ENCODE data around the gene CSTA. TPM values are rescaled to one million over a fixed set of nuclear protein-coding genes. Genes with fewer than 3 reads are reported as not detected.

CSTA gene
- total RNA-seq, 1 donor = 2.5 TPM

DNA sequence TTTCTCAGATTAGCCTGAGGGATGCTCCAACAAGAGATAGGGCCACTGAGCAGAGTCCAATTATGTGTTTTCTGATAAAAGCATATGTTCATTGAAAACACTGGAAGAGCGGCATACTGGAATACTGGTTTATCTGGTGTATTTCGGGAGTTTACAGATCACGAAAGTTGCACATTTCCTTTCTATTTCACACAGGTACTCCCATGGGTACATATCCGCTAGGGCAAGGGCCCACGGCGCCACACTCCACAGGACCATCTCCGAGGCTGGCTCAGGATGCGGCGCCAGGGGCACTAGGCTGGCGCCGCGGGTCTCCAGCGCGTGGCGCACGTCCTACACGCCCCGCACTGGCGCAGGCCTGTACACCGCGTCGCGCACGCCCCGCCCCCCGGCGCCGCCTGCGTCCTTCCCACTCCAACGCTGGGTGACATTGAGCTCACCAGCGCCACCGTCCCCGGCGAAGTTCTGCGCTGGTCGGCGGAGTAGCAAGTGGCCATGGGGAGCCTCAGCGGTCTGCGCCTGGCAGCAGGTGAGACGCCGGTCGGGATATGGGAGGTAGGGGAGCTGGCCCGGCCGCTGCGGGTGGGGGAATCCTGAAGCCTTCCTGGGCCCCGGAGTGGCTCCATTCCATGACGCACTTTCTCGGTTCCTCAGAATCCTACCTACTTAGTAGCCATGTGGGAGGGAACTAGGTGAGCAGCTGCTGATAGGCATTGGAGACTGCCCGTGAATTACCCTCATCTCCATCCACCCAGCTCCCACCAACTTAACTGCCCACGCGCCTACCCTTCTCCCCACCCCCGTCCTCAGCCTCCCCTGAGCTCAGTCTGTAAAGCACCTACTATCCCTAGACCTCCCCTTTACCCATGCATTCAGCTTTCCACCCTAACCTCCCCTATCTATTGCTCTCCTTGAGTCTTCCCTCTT is 59.0 kb downstream of the CSTA start, which contains the start of gene FAM162A:
FAM162A (plus strand) TSS at position 412 of the 927 bp plus-strand sequence; CDS start at position 496, 84 bp downstream.
- TF ChIP-seq, protein P1, sequence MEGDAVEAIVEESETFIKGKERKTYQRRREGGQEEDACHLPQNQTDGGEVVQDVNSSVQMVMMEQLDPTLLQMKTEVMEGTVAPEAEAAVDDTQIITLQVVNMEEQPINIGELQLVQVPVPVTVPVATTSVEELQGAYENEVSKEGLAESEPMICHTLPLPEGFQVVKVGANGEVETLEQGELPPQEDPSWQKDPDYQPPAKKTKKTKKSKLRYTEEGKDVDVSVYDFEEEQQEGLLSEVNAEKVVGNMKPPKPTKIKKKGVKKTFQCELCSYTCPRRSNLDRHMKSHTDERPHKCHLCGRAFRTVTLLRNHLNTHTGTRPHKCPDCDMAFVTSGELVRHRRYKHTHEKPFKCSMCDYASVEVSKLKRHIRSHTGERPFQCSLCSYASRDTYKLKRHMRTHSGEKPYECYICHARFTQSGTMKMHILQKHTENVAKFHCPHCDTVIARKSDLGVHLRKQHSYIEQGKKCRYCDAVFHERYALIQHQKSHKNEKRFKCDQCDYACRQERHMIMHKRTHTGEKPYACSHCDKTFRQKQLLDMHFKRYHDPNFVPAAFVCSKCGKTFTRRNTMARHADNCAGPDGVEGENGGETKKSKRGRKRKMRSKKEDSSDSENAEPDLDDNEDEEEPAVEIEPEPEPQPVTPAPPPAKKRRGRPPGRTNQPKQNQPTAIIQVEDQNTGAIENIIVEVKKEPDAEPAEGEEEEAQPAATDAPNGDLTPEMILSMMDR (IDR thresholded peaks at IDR 0.05; ENCODE audit: insufficient read depth, low read length) = peak; percentile 40
- peak; percentile 67 for DNase-seq (ENCODE audit: low read depth)
- H3K4me3 ChIP-seq (ENCODE audit: low read depth, low read length) = peak within 1 kb of the TSS; percentile 97

DNA sequence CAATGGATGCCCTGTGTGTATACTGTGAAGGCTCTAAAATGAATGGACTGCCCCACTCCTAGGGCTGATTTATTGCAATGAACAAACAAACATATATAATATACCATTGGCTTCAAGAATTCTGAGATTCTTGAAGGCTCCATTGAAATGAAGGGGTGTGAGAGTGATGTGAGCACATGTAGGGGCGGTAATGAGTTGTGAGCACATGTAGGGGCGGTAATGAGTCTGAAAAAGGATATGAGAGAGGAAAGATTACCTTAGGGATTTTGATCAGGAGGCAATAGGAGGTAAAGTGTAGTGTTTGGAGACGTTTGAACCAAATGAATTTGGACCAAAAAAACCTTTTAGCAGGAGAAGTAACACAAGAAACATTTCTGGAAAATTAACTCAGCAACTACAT is 62.7 kb downstream of the CSTA start:
- no peak overlapping the region for H3K4me3 ChIP-seq (ENCODE audit: low read depth, low read length)
- TF ChIP-seq, protein P1 (IDR thresholded peaks at IDR 0.05; ENCODE audit: insufficient read depth, low read length) = no peak
- DNase-seq (ENCODE audit: low read depth) = no peak

DNA sequence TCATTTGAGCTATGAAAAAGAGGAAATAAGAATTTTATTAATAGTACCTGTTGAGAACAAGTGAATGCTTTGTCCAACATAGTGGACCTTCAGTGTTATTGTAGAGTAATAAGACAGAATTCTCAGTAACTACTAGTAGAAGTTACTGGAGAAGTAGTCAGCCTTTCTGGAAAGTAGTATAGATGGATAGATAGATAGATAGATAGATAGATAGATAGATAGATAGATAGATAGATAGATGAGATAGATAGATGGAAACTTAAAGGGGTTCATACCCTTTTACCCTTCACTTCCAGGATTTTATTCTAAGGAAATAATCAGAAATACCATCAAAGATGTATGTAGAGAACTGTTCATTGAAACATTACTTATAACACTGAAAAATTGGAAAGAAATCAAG is 64.1 kb downstream of the CSTA start:
- TF ChIP-seq, protein P1 (IDR thresholded peaks at IDR 0.05; ENCODE audit: insufficient read depth, low read length) = no peak
- DNase-seq (ENCODE audit: low read depth) = no peak
- H3K4me3 ChIP-seq (ENCODE audit: low read depth, low read length) = no peak overlapping the region

DNA sequence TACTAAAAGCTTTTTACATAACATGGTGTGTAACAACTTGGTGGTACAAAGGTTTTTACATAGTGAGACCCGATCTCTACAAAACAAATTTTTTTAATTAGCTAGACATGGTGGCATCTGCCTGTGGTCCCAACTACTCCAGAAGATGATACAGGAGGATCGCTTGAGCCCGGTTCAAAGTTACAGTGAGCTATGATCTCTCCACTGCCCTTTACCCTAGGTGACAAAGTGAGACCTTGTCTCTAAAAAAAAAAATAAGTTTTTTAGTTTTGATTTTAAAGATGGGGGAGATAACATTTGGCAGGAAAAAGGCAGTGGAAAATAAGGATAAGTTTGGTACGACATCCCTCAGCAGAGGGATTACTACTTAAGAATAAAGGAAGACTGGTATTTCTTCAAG is 64.8 kb downstream of the CSTA start:
- no peak for DNase-seq (ENCODE audit: low read depth)
- TF ChIP-seq, protein P1 (IDR thresholded peaks at IDR 0.05; ENCODE audit: insufficient read depth, low read length) = no peak
- H3K4me3 ChIP-seq (ENCODE audit: low read depth, low read length) = no peak overlapping the region

DNA sequence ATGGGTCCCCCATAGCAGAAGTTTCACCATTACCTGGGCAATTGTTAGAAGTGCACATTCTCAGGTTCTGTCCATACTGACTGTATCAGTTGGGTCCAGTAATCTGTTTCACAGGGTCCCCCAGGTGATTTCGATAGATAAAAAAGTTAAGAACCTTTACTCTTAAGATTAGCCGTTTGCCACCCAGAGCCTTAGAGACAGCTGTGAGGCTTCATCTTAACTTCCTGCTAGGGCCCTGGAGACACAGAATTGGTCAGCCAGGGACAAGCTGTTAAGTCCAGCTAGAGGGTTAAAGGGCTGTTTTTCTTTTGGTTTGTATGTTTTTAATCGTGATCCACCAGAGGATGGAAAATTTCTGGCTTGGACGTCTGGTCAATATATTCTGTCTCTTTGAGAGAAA is 65.6 kb downstream of the CSTA start:
- TF ChIP-seq, protein P1 (IDR thresholded peaks at IDR 0.05; ENCODE audit: insufficient read depth, low read length) = no peak
- DNase-seq (ENCODE audit: low read depth) = no peak
- H3K4me3 ChIP-seq (ENCODE audit: low read depth, low read length) = no peak overlapping the region

Other genes with a start within 250 kb of the CSTA start
- not detected in 2 replicates for gene CASR, start 141.6 kb upstream of the CSTA start, total RNA-seq (ENCODE audit: low replicate concordance)
- 8.2 and 27.0 TPM in 2 replicates for gene MIX23, start 58.0 kb downstream of the CSTA start, total RNA-seq (ENCODE audit: low replicate concordance)
- gene FAM162A, start 58.9 kb downstream of the CSTA start, total RNA-seq (ENCODE audit: low replicate concordance) = 16.7 and 25.1 TPM in 2 replicates
- gene WDR5B, start 90.8 kb downstream of the CSTA start, total RNA-seq (ENCODE audit: low replicate concordance) = 4.8 and 8.0 TPM in 2 replicates
- gene KPNA1, start 189.7 kb downstream of the CSTA start, total RNA-seq (ENCODE audit: low replicate concordance) = 31.6 and 47.3 TPM in 2 replicates
- gene PARP9, start 239.1 kb downstream of the CSTA start, total RNA-seq (ENCODE audit: low replicate concordance) = 31.7 and 32.6 TPM in 2 replicates
- gene DTX3L, start 239.1 kb downstream of the CSTA start, total RNA-seq (ENCODE audit: low replicate concordance) = 33.5 and 39.6 TPM in 2 replicates